Fibroblast of villous mesenchyme (primary cell): ENCODE data around the gene MYH2. TPM values are rescaled to one million over a fixed set of nuclear protein-coding genes. Genes with fewer than 3 reads are reported as not detected.

Experiments used
- DNase-seq: peaks from one replicate; pipeline ENCODE4 v3.0.0-alpha.2; 2010; ENCODE audit warnings: low read depth
- H3K4me3 ChIP-seq: 2 replicates; pipeline ENCODE4 v1.5.1; 2011; ENCODE audit warnings: low read depth, mild to moderate bottlenecking, low read length
- total RNA-seq: library from RNA; depleted of rRNA; stranded (reverse); fragments of >200 nt; gene quantifications from 2 replicates; pipeline ENCODE4 v1.2.3, GENCODE V29; 2012
- TF ChIP-seq, protein P1 (sequence below): IDR thresholded peaks from 2 replicates; pipeline ENCODE4 v1.5.1; 2012; ENCODE audit warnings: low read depth, mild to moderate bottlenecking, low read length; ENCODE audit not compliant: insufficient read depth

Gene MYH2
- total RNA-seq, 1 donor: not detected

- no peak for DNase-seq
- no peak overlapping the region for H3K4me3 ChIP-seq
- TF ChIP-seq, protein P1, sequence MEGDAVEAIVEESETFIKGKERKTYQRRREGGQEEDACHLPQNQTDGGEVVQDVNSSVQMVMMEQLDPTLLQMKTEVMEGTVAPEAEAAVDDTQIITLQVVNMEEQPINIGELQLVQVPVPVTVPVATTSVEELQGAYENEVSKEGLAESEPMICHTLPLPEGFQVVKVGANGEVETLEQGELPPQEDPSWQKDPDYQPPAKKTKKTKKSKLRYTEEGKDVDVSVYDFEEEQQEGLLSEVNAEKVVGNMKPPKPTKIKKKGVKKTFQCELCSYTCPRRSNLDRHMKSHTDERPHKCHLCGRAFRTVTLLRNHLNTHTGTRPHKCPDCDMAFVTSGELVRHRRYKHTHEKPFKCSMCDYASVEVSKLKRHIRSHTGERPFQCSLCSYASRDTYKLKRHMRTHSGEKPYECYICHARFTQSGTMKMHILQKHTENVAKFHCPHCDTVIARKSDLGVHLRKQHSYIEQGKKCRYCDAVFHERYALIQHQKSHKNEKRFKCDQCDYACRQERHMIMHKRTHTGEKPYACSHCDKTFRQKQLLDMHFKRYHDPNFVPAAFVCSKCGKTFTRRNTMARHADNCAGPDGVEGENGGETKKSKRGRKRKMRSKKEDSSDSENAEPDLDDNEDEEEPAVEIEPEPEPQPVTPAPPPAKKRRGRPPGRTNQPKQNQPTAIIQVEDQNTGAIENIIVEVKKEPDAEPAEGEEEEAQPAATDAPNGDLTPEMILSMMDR: no peak
Measured at GRCh38 chr17:10521949-10522348, 27.5 kb downstream of the MYH2 start.

DNA sequence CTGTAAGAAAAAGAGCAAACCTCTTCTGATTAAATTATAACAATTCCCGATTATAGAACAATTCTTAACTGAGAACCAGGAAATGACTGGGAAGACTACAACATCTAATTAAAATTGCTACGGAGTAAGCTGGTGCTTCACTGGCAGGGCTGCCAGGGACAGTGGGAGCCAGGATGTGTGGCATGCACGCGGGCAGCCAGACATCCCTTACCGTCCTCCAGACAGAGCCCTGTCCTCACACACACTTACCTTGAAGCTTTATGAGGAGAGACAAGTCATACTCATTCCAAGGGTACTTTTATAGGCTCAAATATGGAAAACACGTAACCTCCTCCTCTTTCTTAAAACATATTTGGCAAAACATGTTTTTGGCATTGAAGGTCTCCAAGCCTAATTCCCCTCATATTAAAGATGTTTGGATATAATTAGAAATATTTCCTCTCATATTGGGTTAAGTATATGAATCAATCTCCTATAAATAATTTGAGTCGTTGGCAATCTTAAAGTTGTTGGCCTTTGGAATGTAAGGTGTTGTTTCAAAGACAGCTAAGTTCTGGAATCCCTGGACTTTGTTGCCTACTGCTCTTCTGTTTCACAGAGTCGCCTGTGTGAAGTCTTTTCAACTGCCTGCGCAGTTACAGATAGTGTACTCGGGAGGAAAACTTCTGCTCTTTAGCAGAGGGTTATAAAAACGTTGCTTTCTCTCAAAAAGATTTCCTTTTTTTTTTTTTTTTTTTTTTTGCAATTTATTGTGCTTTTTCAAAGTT is 31.0 kb downstream of the MYH2 start, which contains the start of gene MYH1:
TSS of gene MYH1 (minus strand) at position 272 of the 767 bp plus-strand sequence. CDS start 1,900 bp downstream, outside the sequence.
- DNase-seq: no peak
- H3K4me3 ChIP-seq: no peak within 1 kb of the TSS
- TF ChIP-seq, protein P1: no peak

DNA sequence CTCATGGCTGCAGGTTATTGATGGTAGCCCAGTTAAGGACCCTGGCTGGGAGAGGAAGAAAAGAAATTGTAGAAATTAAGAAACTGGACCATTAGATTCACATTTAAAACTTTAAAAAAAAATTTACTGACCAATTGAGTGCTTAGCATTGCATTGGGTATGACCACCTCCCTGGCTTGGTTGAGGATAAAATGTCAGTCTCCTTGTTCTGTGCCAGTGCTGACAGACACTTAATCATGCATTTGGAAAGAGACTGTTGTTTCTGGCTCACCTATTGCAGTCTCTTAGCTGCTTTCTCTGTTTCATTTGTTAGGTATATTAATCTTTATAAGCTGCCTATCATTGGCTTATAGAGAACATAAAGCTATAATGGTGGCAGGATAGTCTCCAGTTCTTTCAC is 32.8 kb downstream of the MYH2 start:
- no peak for DNase-seq
- H3K4me3 ChIP-seq: no peak overlapping the region
- TF ChIP-seq, protein P1: no peak

- no peak for DNase-seq
- TF ChIP-seq, protein P1: no peak
- no peak overlapping the region for H3K4me3 ChIP-seq
Measured at GRCh38 chr17:10516065-10516464, 33.4 kb downstream of the MYH2 start.

GRCh38 chr17:10513299-10514067 is 36.0 kb downstream of the MYH2 start:
- peak; percentile 23 for DNase-seq
- H3K4me3 ChIP-seq: no peak overlapping the region
- TF ChIP-seq, protein P1: no peak

DNA sequence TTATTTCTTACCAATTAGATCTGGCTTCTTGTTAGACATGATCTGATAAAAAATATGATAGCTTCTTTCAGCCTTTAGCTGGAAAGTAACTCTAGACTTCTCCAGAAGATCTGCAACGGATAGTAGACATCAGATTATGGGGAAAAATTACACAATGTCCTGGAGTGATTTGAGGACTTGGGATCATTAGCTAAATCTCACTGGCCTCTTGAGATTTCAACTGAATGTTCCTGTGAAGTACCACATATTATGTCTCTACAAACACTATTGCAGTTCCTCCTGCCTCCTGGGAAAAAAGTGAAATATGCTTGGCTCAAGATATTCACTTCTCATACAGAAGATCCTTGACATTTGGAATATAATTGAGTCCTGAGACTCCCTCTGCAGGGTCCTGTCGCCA is 36.6 kb downstream of the MYH2 start:
- no peak overlapping the region for H3K4me3 ChIP-seq
- TF ChIP-seq, protein P1: no peak
- no peak for DNase-seq
